Right lobe of liver (tissue), 6 donors: Measurements from ENCODE around the gene MRRF. TPM values are rescaled to one million over a fixed set of nuclear protein-coding genes. Genes with fewer than 3 reads are reported as not detected.
A peak's percentile ranks its signal among the peaks of the same experiment; 100 is the strongest.
"Not testable (repeated sequence)": the region's sequence is repeated elsewhere in the genome, so short reads cannot be mapped to it uniquely, and the experiment has no call there.

Experiments used
- ATAC-seq, 4 donors: fragments of 200-7000 bp; cut with Tn5 transposase; one replicate each; pipeline ENCODE4 v1.9.1; 2020; ENCODE audit warnings: mild to moderate bottlenecking in 4 of 4, moderate library complexity in 4 of 4
- DNase-seq, 3 donors: peaks; one replicate each; pipeline ENCODE4 v3.0.0-alpha.2; 2020
- H3K27ac ChIP-seq, 3 donors: fragments of 200-600 bp; one replicate each; pipeline ENCODE4 v1.8.0; 2022
- H3K27me3 ChIP-seq, 2 donors: fragments of 200-600 bp; one replicate each; pipeline ENCODE4 v1.8.0; 2022
- H3K36me3 ChIP-seq, 4 donors: fragments of 200-600 bp; sonication (generic) in 1 of 4; one replicate each; pipeline versions ENCODE4 v1.5.1 to v1.8.0; 2017 to 2022; ENCODE audit warnings: control low read depth in 1 of 4
- H3K4me1 ChIP-seq, 4 donors: fragments of 200-600 bp; sonication (generic) in 1 of 4; one replicate each; pipeline versions ENCODE4 v1.5.1 to v1.8.0; 2017 to 2022; ENCODE audit warnings: control low read depth in 1 of 4
- H3K4me3 ChIP-seq, 3 donors: fragments of 200-600 bp; one replicate each; pipeline ENCODE4 v1.8.0; 2022
- H3K9me3 ChIP-seq, 4 donors: fragments of 200-600 bp; sonication (generic) in 1 of 4; one replicate each; pipeline versions ENCODE4 v1.5.1 to v1.8.0; 2017 to 2022; ENCODE audit warnings: control low read depth in 1 of 4
- CTCF ChIP-seq, 4 donors: fragments of 200-600 bp in 3 of 4; fragments of 450-650 bp in 1 of 4; IDR thresholded peaks; one replicate each; pipeline versions ENCODE4 v1.5.1 to v1.8.0; 2016 to 2022; ENCODE audit warnings: antibody characterized with exemption in 4 of 4, mild to moderate bottlenecking in 2 of 4
- POLR2A ChIP-seq: fragments of 450-650 bp; IDR thresholded peaks from one replicate; pipeline ENCODE4 v1.6.1; 2017; ENCODE audit warnings: antibody characterized with exemption, mild to moderate bottlenecking
- WGBS: methylation state at CpG from one replicate; pipeline ENCODE4 v1.1.6; 2018; ENCODE audit warnings: low coverage, low lambda C conversion rate; ENCODE audit not compliant: insufficient coverage; ENCODE audit errors: missing lambda C conversion rate; 5-methylcytosine and 5-hydroxymethylcytosine counted together
- intact Hi-C, 2 donors: fragments of 100-400 bp; cut with DNase I; formaldehyde crosslinking; loops; one replicate each; pipeline versions ENCODE4 v1.11.2 to v1.14.1; 2022
- total RNA-seq, 6 experiments: library from RNA; depleted of rRNA in 2 of 6; stranded (reverse); fragments of >200 nt in 2 of 6; fragmentation: NEBNext Ultra II Directional in 3 of 6; extraction: Animal tissue kit (Norgen Biotek cat#: 25700) in 3 of 6; gene quantifications; one replicate each; pipeline versions ENCODE4 v1.1.0 to v1.2.4, GENCODE V29; 2016 to 2023
- donor health status: DM: no; HTN: yes; CAD: no.
- donor health status: DM: no; HTN: no; CAD: no.
- donor health status: DM: no; HTN: no; CAD: no.
- donor health status: DM: no; HTN: yes; CAD: no.
- donor health status: DM: no; HTN: yes; CAD: no.

MRRF gene
- total RNA-seq, 6 experiments from 2014 or later = 17.4 to 34.0 (median 22.6) TPM

GRCh38 chr9:122354536-122355199 is 90.0 kb downstream of the MRRF start:
- ATAC-seq = peak; percentile 26 to 61 (median 52)
- intact Hi-C loops = loop anchor here (5.0 to 10.0 kb wide), 2 partner anchors 90 to 227 kb away; no protein-coding TSS in a partner anchor
- H3K27ac ChIP-seq = no peak overlapping the region
- no peaks in the 10 kb centered on the region for H3K4me1 ChIP-seq
- no peaks in the 10 kb centered on the region for H3K9me3 ChIP-seq
- no peak for DNase-seq
- H3K27me3 ChIP-seq = no peaks in the 10 kb centered on the region
- TF ChIP-seq POLR2A (no peak), CTCF (IDR thresholded peaks at IDR 0.05) (no peak)
- 51% methylated on average over 8 of the region's 8 CpGs for WGBS
- H3K4me3 ChIP-seq = no peak overlapping the region
- H3K36me3 ChIP-seq = no peaks in the 10 kb centered on the region

- ATAC-seq (peak in 3 of 4 donors; percentile 16 to 38 (median 34)), DNase-seq (no peak)
- Histone ChIP-seq H3K27ac (no peak overlapping the region), H3K36me3 (no peaks in the 10 kb centered on the region), H3K9me3 (no peaks in the 10 kb centered on the region), H3K4me3 (no peak overlapping the region), H3K27me3 (no peaks in the 10 kb centered on the region), H3K4me1 (no peaks in the 10 kb centered on the region)
- intact Hi-C loops = loop anchor here in 1 of 2 donors (10.0 kb wide), 1 partner anchor 89 kb away; no protein-coding TSS in a partner anchor
- 73% methylated on average over 2 of the region's 4 CpGs for WGBS
- TF ChIP-seq CTCF (IDR thresholded peaks at IDR 0.05) (no peak), POLR2A (no peak)
Measured at GRCh38 chr9:122355336-122355875, 90.7 kb downstream of the MRRF start.

- Histone ChIP-seq H3K36me3 (no peaks in the 10 kb centered on the region), H3K4me1 (no peaks in the 10 kb centered on the region), H3K27ac (no peak overlapping the region), H3K4me3 (no peak overlapping the region), H3K27me3 (no peaks in the 10 kb centered on the region), H3K9me3 (no peaks in the 10 kb centered on the region)
- WGBS = 17% methylated on average over 2 of the region's 2 CpGs
- DNase-seq = no peak
- intact Hi-C loops = loop anchor here in 1 of 2 donors (10.0 kb wide), 1 partner anchor 88 kb away; no protein-coding TSS in a partner anchor
- TF ChIP-seq CTCF (IDR thresholded peaks at IDR 0.05) (peak in 1 of 4 donors; percentile 8), POLR2A (no peak)
- ATAC-seq = no peak
Measured at GRCh38 chr9:122356627-122357026, 91.9 kb downstream of the MRRF start.

GRCh38 chr9:122360891-122361290 is 96.2 kb downstream of the MRRF start:
- Histone ChIP-seq H3K9me3 (no peaks in the 10 kb centered on the region), H3K4me3 (no peak overlapping the region), H3K36me3 (no peaks in the 10 kb centered on the region), H3K27me3 (no peaks in the 10 kb centered on the region), H3K27ac (no peak overlapping the region), H3K4me1 (no peaks in the 10 kb centered on the region)
- DNase-seq = no peak
- TF ChIP-seq CTCF (IDR thresholded peaks at IDR 0.05) (no peak), POLR2A (no peak)
- 83% methylated on average over 1 of the region's 8 CpGs for WGBS
- ATAC-seq = peak in 1 of 4 donors; percentile 18
- intact Hi-C loops = no loop called here

GRCh38 chr9:122363131-122363530 is 98.4 kb downstream of the MRRF start:
- WGBS = 83% methylated on average over 6 of the region's 12 CpGs
- H3K27ac ChIP-seq, H3K27me3 ChIP-seq, ATAC-seq, H3K36me3 ChIP-seq, DNase-seq, intact Hi-C loops, H3K4me3 ChIP-seq, H3K4me1 ChIP-seq, H3K9me3 ChIP-seq: not testable (repeated sequence)
